OCI-M2 (cell line): ENCODE results near the gene CARMIL1.

Source experiments
- DNase-seq: peaks from one replicate; lab custom pipeline; 2025; ENCODE audit not compliant: unreplicated experiment; lab: John Stamatoyannopoulos, UW

CARMIL1 gene

GRCh38 chr6:25497383-25498040 is 218.3 kb downstream of the CARMIL1 start:
- DNase-seq = no peak

DNA sequence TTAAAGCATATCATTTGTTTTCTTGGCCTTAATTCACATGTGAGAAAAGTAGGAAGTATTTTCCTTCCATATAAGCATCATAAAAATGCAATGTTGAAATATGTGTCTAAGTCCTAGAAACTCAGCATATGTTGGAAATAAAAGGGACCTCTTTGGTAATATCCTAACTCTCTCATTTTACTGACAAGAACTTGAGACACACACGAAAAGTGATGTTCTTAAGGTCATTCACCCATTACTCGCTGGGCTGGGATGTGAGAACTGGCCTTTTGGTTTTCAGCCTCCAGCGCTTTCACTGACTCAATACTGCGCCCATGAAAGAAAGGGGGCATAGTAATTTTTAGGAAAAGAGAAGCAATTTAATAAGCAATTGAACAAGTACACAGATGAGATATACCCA is 219.3 kb downstream of the CARMIL1 start:
- DNase-seq = no peak

DNA sequence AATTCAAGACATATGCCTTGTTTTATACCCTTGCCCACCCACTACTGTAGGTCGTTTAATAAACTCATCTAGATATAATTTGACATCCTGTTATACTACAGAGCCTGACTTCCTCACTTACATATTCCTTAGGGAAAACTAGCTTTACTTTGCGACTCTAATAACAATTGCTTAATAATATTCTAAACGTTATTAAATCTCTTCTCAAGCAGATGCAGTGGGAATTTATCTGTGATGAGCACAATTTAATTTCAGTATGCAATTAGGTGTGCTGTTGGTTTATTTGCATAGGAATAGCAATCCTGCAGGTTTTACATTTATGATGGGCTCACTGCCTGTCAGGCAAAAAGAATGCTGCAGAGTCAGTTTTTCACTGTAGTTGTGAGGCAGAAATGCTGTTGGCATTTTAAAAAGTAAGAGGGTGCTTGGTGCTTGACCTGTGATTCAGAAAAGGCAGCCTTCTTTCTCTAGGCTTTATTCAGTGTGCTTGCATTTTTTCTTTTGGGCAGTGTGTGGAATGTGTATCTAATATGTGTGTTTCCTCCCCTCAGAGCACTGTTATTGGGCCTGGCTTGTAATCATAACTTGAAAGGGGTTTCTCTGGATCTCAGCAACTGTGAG is 220.6 kb downstream of the CARMIL1 start:
- no peak for DNase-seq

DNA sequence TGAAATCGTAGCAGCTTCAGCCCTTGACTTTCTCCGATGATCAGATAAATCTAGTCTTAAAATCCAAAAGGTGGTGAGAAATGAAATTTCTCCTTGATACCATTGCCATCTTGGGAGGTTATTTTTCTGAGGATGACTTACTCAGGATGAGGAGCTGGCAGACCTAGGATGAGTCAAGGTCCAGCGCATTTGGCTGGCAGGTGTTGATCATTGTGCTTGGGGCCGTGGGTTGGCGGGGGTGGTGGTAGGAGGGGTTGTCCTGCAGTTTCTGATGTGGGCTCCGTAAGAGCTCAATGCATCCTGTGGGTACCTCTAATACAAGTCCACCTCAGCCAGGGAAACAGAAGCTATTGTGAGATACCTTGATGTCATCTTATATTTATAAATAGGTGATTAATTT is 224.5 kb downstream of the CARMIL1 start:
- DNase-seq = no peak

GRCh38 chr6:25504661-25505060 is 225.5 kb downstream of the CARMIL1 start:
- no peak for DNase-seq

DNA sequence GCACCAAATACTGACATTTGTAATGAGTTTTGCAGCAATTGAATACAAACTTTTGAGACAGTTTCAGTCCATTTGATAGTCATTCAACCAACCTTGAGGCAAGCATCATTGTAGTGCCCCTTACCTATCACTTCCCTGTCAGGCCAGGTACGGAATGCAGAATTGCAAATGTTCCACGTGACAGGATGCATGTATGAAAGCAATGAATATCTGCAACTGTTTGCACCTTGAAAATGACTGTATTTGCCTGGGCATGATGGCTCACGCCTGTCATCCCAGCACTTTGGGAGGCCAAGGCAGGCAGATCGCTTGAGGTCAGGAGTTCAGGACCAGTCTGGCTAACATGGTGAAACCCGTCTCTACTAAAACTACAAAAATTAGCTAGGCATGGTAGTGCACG is 226.8 kb downstream of the CARMIL1 start:
- DNase-seq = no peak

DNA sequence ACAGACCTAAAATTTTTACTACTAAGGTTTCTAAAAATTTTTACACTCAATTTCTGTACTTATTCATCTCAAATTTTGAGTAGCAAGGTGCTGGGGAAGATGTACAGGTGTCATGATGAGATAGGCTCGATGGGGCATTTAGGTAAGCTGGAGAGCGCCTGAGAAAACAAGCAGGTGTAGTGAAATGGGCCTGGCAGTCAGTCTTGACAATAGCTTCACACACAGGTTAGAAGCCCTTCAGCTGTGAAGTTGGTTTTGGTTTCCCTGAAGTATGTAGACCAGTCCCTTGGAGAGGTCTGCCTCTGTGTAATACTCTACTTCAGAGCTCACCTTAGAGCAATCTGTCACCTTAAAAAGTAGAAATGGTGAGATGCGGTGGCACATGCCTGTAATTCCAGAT is 228.9 kb downstream of the CARMIL1 start:
- no peak for DNase-seq

DNA sequence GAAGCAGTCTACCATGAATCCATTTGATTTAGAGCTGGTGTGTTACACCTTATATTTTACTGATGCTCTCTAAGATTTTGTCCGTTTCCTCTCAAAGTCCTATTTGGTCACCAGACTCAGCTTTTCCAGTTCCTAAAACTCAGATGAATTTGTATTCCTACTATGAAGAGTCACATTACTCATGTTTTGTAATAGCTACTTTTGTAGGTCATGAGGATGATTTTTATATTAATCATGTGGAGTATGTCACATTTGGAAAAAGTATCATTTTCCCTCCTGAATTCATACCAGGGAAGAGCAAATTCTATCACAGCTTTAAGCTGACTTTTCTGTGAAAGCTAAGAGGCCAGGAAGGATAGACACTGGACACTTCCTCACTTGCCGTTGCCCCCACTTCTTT is 232.2 kb downstream of the CARMIL1 start:
- no peak for DNase-seq

GRCh38 chr6:25512560-25512959 is 233.4 kb downstream of the CARMIL1 start:
- DNase-seq = no peak

DNA sequence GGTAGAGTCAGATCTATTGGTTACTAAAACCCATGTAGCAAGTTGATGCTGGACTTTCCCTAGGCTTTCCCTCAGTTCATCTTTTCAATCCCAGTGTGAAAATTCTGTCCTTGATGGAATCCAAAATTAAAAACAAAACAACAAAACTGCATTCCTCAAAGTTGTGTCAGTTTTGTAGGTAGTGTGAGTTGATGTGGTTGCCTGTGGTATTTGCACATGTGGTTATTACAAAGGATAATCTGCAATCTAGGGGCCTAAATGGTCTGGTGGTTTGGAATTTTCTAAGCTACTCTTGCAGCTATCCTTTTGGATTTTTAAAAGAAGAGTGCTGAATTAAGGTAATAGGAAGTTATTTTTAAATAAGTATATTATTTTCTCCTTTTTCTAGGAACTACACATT is 240.7 kb downstream of the CARMIL1 start:
- DNase-seq = no peak

DNA sequence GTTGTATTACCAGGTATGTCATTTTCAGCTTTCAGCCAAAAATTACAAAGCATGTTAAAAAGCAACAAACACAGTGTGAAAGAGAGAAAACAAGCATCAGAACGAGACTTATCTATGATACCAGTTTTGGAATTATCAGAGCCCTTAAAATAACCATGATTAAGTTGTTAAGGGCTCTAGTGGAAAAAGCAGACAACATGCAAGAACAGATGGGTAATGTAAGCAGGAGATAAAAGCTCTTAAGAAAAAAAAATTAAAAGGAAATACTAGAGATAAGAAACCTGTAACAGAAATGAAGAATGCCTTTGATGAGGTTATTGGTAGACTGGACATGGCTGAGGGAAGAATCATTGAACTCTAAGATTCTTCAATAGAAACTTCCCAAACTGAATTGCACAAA is 245.4 kb downstream of the CARMIL1 start:
- DNase-seq = no peak

DNA sequence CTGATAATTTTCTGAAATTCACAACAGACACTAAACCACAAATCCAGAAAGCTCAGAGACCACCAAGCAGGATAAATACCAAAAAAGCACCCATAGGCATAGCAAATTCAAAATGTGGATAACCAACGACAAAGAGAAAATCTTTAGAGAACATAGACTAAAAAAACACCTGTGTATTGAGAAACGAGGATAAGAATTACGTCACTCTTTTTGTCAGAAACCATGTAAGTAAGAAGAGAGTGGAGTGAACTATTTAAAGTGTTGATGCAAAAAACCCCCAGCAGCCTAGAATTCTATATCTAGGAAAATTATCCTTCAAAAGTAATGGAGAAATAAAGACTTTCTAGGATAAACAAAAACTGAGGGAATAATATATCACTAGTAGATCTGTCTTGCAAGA is 245.9 kb downstream of the CARMIL1 start:
- DNase-seq = no peak

- peak; percentile 48 for DNase-seq
Measured at GRCh38 chr6:25534942-25535631, 255.9 kb downstream of the CARMIL1 start.

- DNase-seq = no peak
Measured at GRCh38 chr6:25535632-25536225, 256.6 kb downstream of the CARMIL1 start.

- DNase-seq = no peak
Measured at GRCh38 chr6:25536781-25537180, 257.6 kb downstream of the CARMIL1 start.

GRCh38 chr6:25537349-25538018 is 258.3 kb downstream of the CARMIL1 start:
- no peak for DNase-seq

- no peak for DNase-seq
Measured at GRCh38 chr6:25541228-25541627, 262.1 kb downstream of the CARMIL1 start.

DNA sequence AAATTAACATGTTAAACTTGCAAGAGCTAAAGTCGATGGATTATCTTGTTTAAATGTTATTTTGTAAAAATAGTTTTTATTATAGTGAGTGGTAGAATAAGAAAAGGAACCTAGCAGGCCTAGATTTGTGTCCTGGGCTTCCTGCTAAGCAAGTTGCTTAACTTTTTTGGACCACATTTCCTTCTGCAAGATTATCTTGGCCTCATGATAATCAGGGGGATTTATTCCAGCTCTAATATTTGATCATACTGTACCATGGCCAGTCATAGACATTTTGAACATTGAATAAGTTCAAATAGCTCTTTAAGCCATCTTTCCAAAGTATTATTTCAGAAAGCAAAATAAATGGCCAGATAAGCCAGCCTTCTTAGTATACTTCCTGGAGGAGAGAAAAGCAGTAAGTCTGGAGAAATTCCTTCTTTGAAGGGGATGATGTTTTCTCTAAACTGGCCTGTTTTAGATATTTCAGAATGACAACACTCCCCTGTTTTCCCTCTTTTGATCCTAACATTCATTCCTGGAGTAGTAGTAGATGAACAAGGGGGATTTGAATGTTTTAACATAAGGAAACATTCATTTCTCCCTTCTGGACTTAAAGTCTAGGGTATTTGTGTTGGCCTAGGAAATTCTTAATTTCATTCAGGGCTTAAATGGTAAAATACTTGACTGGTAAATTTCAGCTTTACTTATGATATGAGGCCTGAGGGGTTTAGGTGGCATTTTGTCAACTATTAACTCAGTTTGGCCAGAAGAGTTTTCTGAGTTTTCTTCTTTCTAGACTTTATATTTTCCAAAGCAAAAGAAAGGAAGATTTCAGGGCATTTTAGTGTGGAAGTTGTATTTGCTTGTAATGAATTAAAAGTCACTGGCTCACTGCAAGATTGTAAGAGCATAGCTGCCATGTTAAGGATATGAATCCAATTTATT is 264.1 kb downstream of the CARMIL1 start:
- no peak for DNase-seq

DNA sequence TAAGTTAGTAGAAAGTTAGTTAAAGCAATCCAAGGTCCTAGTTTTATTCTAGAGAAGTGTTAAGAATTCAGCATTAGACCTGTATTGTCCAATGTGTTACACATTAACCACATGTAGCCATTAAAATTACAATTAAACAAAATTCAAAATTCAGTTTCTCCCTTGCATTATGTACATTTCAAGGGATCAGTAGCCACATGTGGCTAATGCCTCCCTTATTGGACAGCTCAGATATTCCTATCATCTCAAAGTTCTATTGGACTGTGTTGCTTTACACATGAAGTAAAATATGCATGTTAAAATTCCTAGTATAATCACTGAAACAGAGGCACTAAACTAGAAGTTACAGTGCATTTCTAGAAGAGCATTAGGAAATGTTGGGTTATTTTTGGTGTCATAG is 265.7 kb downstream of the CARMIL1 start:
- no peak for DNase-seq

DNA sequence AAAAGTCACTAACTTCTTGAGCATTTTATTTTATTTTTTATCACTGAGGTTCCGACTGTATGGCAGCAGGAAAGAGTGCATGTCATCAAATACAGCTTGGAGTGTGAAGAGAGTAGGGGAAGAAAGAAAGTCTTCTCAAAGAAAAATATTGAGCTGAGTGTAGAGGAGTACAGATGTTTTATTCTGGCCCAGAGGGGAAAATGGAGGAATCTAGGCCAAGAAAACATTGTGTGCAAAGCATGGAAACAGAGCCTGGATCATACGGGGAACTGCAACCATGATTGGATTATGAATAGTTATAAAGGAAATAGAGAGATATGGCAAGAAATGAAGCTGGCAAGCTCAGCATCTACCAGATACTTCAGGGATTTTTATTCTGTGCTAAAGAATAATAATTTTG is 268.6 kb downstream of the CARMIL1 start:
- DNase-seq = no peak
